ENCODE results near the gene LCN10.

DNA sequence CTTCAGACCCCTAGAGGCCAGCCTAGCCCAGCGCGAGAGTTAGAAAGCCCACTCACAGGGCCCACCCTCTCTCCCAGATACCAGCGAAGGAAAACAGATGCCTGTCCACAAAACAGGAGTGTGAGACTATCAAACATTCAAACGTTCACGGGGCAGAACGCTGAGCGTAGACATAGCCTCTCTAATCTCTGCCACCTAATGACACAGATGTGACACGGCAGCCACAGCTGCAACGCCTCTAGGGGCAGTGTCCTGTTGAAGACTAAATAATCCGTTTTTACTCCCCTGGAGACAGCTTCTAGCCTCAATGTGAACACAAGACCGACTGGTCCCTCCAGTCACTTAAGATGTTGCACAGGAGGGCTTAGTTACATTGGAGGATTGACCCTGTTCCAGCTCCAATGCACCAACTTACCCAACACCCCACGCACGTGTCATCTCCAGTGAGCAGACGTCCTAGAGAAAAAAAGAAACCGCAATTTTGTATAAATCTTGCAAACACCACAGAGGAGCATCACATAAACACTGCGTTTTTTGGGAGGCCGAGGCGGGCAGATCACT lies 16.0 kb downstream of the LCN10 start:
- TF ChIP-seq, protein P1, sequence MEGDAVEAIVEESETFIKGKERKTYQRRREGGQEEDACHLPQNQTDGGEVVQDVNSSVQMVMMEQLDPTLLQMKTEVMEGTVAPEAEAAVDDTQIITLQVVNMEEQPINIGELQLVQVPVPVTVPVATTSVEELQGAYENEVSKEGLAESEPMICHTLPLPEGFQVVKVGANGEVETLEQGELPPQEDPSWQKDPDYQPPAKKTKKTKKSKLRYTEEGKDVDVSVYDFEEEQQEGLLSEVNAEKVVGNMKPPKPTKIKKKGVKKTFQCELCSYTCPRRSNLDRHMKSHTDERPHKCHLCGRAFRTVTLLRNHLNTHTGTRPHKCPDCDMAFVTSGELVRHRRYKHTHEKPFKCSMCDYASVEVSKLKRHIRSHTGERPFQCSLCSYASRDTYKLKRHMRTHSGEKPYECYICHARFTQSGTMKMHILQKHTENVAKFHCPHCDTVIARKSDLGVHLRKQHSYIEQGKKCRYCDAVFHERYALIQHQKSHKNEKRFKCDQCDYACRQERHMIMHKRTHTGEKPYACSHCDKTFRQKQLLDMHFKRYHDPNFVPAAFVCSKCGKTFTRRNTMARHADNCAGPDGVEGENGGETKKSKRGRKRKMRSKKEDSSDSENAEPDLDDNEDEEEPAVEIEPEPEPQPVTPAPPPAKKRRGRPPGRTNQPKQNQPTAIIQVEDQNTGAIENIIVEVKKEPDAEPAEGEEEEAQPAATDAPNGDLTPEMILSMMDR (IDR thresholded peaks at IDR 0.05; ENCODE audit: borderline replicate concordance, extremely low read depth, low read length, poor library complexity, severe bottlenecking) = peak; percentile 54
- no peak for TF ChIP-seq EZH2 (IDR thresholded peaks at IDR 0.05; ENCODE audit: borderline replicate concordance, low read depth, low read length, severe bottlenecking)

All from DND-41 (cell line).